K562 (cell line): ENCODE results near the gene LACC1. TPM values are rescaled to one million over a fixed set of nuclear protein-coding genes. Genes with fewer than 3 reads are reported as not detected.

Experiments used
- ATAC-seq: fragments of 200-7000 bp; cut with Tn5 transposase; 3 replicates; pipeline ENCODE4 v1.9.1; 2020; ENCODE audit warnings: moderate library complexity
- BruUV-seq: library from RNA; stranded (reverse); fragments of 400-500 nt; replicated peaks from 2 replicates; lab custom pipeline; 2021; lab: Mats Ljungman, UMichigan
- CTCF ChIA-PET: fragments of 300-600 bp; formaldehyde crosslinking; extraction: SDS; loops from one replicate; lab custom pipeline; 2021; ENCODE audit warnings: low intra/inter-chr PET ratio; lab: Yijun Ruan, JAX
- POLR2A ChIA-PET: fragments of 300-600, 350-650 bp; sonication (Branson Sonifier 250); formaldehyde crosslinking; extraction: SDS; loops from one replicate; lab custom pipeline; 2021; ENCODE audit warnings: antibody characterized with exemption, inconsistent platforms; lab: Yijun Ruan, JAX
- DNase-seq, 4 experiments: peaks; one replicate each; pipeline versions ENCODE4 v3.0.0 to v3.0.0-alpha.2; 2011 to 2018; ENCODE audit warnings: low spot score in 3 of 4, mixed read lengths in 3 of 4; ENCODE audit errors: extremely low read depth in 1 of 4
- FAIRE-seq: peaks from 2 replicates; lab custom pipeline; 2011; peaks lifted over from hg19 to GRCh38; lab: Jason Lieb, UNC
- H2AFZ ChIP-seq: 2 replicates; pipeline ENCODE4 v1.6.0; 2011; ENCODE audit warnings: low read depth, low read length, control low read depth, inconsistent platforms
- H3K27ac ChIP-seq: fragments of 200-600 bp; 3 replicates; pipeline ENCODE4 v1.8.0; 2011; ENCODE audit warnings: low read depth, mild to moderate bottlenecking, control low read depth, inconsistent platforms, low read length, moderate library complexity, mixed read lengths; ENCODE audit errors: extremely low read depth
- H3K27me3 ChIP-seq, 2 experiments: fragments of 300-600 bp in 1 of 2; 2 replicates in 1 of 2; 3 replicates in 1 of 2; pipeline versions ENCODE4 v1.6.0 to v1.8.0; 2011; ENCODE audit warnings: inconsistent platforms in 2 of 2, low read length in 2 of 2, mild to moderate bottlenecking in 1 of 2, mixed read lengths in 1 of 2, moderate library complexity in 1 of 2; ENCODE audit not compliant: control insufficient read depth in 2 of 2, insufficient read depth in 2 of 2
- H3K36me3 ChIP-seq: fragments of 300-600 bp; 3 replicates; pipeline ENCODE4 v1.8.0; 2011; ENCODE audit warnings: mild to moderate bottlenecking, low read length, inconsistent platforms; ENCODE audit not compliant: control insufficient read depth, insufficient read depth
- H3K4me1 ChIP-seq, 2 experiments: fragments of 200-600 bp in 1 of 2; replicated peaks in 1 of 2; 2 replicates in 1 of 2; 3 replicates in 1 of 2; pipeline versions ENCODE4 v1.5.1 to v1.8.0; 2011; ENCODE audit warnings: inconsistent platforms in 2 of 2, low read length in 2 of 2, mild to moderate bottlenecking in 1 of 2, mixed read lengths in 1 of 2, moderate library complexity in 1 of 2; ENCODE audit not compliant: control insufficient read depth in 2 of 2, insufficient read depth in 2 of 2
- H3K4me2 ChIP-seq: 2 replicates; pipeline ENCODE4 v1.6.1; 2011; ENCODE audit warnings: low read length, control low read depth, inconsistent platforms, mixed read lengths; ENCODE audit not compliant: insufficient read depth
- H3K4me3 ChIP-seq: fragments of 200-600 bp; sonication (generic), shearing (Covaris generic); 2 replicates; pipeline ENCODE4 v1.5.1; 2016; ENCODE audit warnings: control low read depth, inconsistent platforms
- H3K79me2 ChIP-seq: fragments of 200-600 bp; 3 replicates; pipeline ENCODE4 v1.8.0; 2011; ENCODE audit warnings: low read length, inconsistent platforms; ENCODE audit not compliant: control insufficient read depth, insufficient read depth
- H3K9ac ChIP-seq, 2 experiments: 2 replicates each; pipeline versions ENCODE4 v1.6.0 to v1.6.1; 2011; ENCODE audit warnings: low read depth in 2 of 2, low read length in 2 of 2, control low read depth in 1 of 2, inconsistent platforms in 1 of 2, mild to moderate bottlenecking in 1 of 2, mixed read lengths in 1 of 2; ENCODE audit not compliant: insufficient read depth in 1 of 2
- H3K9me1 ChIP-seq: one replicate; pipeline ENCODE4 v1.6.0; 2011; ENCODE audit warnings: inconsistent platforms, mild to moderate bottlenecking, low read length, moderate library complexity; ENCODE audit not compliant: control insufficient read depth, insufficient read depth
- H3K9me3 ChIP-seq: replicated peaks from 2 replicates; pipeline ENCODE4 v1.5.1; 2011; ENCODE audit warnings: low read depth, low read length, inconsistent platforms; ENCODE audit not compliant: control insufficient read depth, insufficient read depth
- H4K20me1 ChIP-seq: replicated peaks from 2 replicates; pipeline ENCODE4 v1.6.1; 2011; ENCODE audit warnings: low read length, inconsistent platforms, mixed read lengths; ENCODE audit not compliant: control insufficient read depth, insufficient read depth
- ARHGAP35 ChIP-seq: fragments of 450-650 bp; IDR thresholded peaks from 2 replicates; pipeline ENCODE4 v1.6.1; 2018; ENCODE audit not compliant: partially characterized antibody
- CXXC5 ChIP-seq: fragments of 250-450 bp; sonication (Bioruptor Pico); IDR thresholded peaks from 2 replicates; pipeline ENCODE4 v1.8.0; 2022; ENCODE audit warnings: inconsistent platforms, mild to moderate bottlenecking, moderate library complexity
- EZH2 ChIP-seq: IDR thresholded peaks from 2 replicates; pipeline ENCODE4 v1.6.1; 2012; ENCODE audit warnings: low read depth, mild to moderate bottlenecking, inconsistent platforms, low read length, borderline replicate concordance
- GABPA ChIP-seq: fragments of 200-800 bp; sonication (Bioruptor generic); conservative IDR thresholded peaks from 2 replicates; pipeline ENCODE4 v1.6.1; 2016; ENCODE audit warnings: low read depth, missing genetic modification characterization, missing compliant biosample characterization
- HIVEP1 ChIP-seq: fragments of 250-450 bp; sonication (Bioruptor Pico); IDR thresholded peaks from 2 replicates; pipeline ENCODE4 v1.4.0; 2020; ENCODE audit warnings: mild to moderate bottlenecking
- KAT7 ChIP-seq: sonication (generic); formaldehyde crosslinking; IDR thresholded peaks from 2 replicates; pipeline ENCODE4 v1.8.0; 2022; ENCODE audit warnings: missing genetic modification reagents, mild to moderate bottlenecking, borderline replicate concordance
- MAX ChIP-seq: sonication (generic); formaldehyde crosslinking; IDR thresholded peaks from 2 replicates; pipeline ENCODE4 v1.9.0; 2022; ENCODE audit warnings: mild to moderate bottlenecking, missing genetic modification reagents
- MAZ ChIP-seq, 2 experiments: fragments of 450-650 bp in 1 of 2; sonication (generic) in 1 of 2; formaldehyde crosslinking; IDR thresholded peaks in 1 of 2; conservative IDR thresholded peaks in 1 of 2; 2 replicates each; pipeline versions ENCODE4 v1.4.0 to v1.5.0; 2020; ENCODE audit warnings: mild to moderate bottlenecking in 1 of 2, missing genetic modification reagents in 1 of 2
- MCM5 ChIP-seq: fragments of 450-650 bp; IDR thresholded peaks from 2 replicates; pipeline ENCODE4 v1.6.1; 2016; ENCODE audit warnings: low read depth
- NFE2 ChIP-seq: IDR thresholded peaks from 2 replicates; pipeline ENCODE4 v1.6.1; 2014; ENCODE audit warnings: antibody characterized with exemption, low read depth
- NFXL1 ChIP-seq: fragments of 450-650 bp; formaldehyde crosslinking; IDR thresholded peaks from 2 replicates; pipeline ENCODE4 v1.4.0; 2021; ENCODE audit warnings: mild to moderate bottlenecking
- POLR2AphosphoS2 ChIP-seq: IDR thresholded peaks from 2 replicates; pipeline ENCODE4 v1.6.1; 2012; ENCODE audit warnings: low read length, improper control_type of control experiment
- RREB1 ChIP-seq: fragments of 250-450 bp; sonication (Bioruptor Pico); IDR thresholded peaks from 2 replicates; pipeline ENCODE4 v1.4.0; 2020
- SAFB2 ChIP-seq: fragments of 200-400 bp; formaldehyde crosslinking; IDR thresholded peaks from 2 replicates; pipeline ENCODE4 v1.6.1; 2018; ENCODE audit warnings: borderline replicate concordance, low read length, low read depth, moderate library complexity; ENCODE audit not compliant: severe bottlenecking
- TEAD4 ChIP-seq, 2 experiments: sonication (generic) in 1 of 2; formaldehyde crosslinking in 1 of 2; IDR thresholded peaks; 2 replicates each; pipeline versions ENCODE4 v1.6.1 to v1.8.0; 2012 to 2022; ENCODE audit warnings: borderline replicate concordance in 1 of 2, inconsistent platforms in 1 of 2, low read length in 1 of 2, mild to moderate bottlenecking in 1 of 2, missing genetic modification reagents in 1 of 2
- ZC3H4 ChIP-seq: sonication (generic); formaldehyde crosslinking; IDR thresholded peaks from 2 replicates; pipeline ENCODE4 v1.9.0; 2021; ENCODE audit warnings: missing genetic modification reagents, borderline replicate concordance
- ZNF589 ChIP-seq: fragments of 200-800 bp; sonication (Bioruptor generic); IDR thresholded peaks from 2 replicates; pipeline ENCODE4 v1.6.1; 2016; ENCODE audit warnings: low read depth, missing genetic modification characterization, missing compliant biosample characterization
- WGBS: fragments of 100-300 bp; shearing (Covaris generic); methylation state at CpG from one replicate; pipeline ENCODE4 v1.1.6; 2016; ENCODE audit warnings: low coverage, mixed read lengths; ENCODE audit not compliant: insufficient coverage; ENCODE audit errors: missing lambda C conversion rate; 5-methylcytosine and 5-hydroxymethylcytosine counted together
- in situ Hi-C: fragments of 300-500 bp; cut with MboI; formaldehyde crosslinking; loops from 4 replicates; pipeline ENCODE4 v1.15.0; 2018; ENCODE audit warnings: inconsistent platforms, mixed read lengths
- intact Hi-C: fragments of 100-400 bp; cut with micrococcal nuclease; formaldehyde crosslinking; loops from 2 replicates; pipeline ENCODE4 v1.14.2; 2022
- polyA plus RNA-seq, 8 experiments: library from polyadenylated mRNA; depleted of rRNA in 4 of 8; stranded (reverse) in 5 of 8; unstranded in 3 of 8; fragments of >200 nt; fragmentation: Nextera tagmentation in 2 of 8; fragmentation: Illumina TruSeq in 1 of 8; extraction: Ambion mirVana in 2 of 8; extraction: Trizol in 1 of 8; gene quantifications; 2 replicates each; pipeline versions ENCODE4 v1.2.1 to v1.2.3, GENCODE V29; 2011 to 2014; ENCODE audit warnings: inconsistent platforms in 1 of 8, missing spikeins in 1 of 8
- total RNA-seq, 7 experiments: library from RNA; depleted of rRNA in 6 of 7; stranded (reverse); fragments of >200 nt in 6 of 7; fragmentation: Illumina TruSeq in 2 of 7; extraction: Trizol in 2 of 7; gene quantifications; 2 replicates each; pipeline versions ENCODE4 v1.2.1 to v1.2.3, GENCODE V29; 2011 to 2021; ENCODE audit warnings: low replicate concordance in 1 of 7

Gene LACC1
- total and polyA plus RNA-seq, 9 of the 15 experiments (the other 6 are each of a cell fraction or from before 2014, with no cell fraction given), result 0.24 TPM; not detected in 8

DNA sequence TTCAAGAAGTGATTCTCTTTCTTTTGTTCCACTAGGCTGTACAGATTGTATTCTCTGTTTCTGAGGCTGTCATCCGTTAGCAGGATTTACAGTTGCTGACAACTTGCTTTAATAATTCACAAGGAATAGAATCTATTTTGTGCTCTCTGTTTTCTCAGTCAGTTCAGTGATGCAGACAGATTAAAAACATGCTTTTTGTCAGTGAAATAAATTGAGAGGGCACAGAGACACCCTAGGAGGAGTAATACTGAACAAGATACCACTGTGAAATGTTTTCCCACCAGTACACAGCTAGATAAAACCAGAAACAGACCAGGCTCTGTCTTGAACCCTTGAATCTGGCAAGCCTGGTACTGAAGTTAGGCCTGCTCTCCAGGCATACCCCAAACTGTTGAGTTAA, 58.7 kb downstream of the LACC1 start:
- no peaks in the 10 kb centered on the region for H3K36me3 ChIP-seq
- TF ChIP-seq NFE2 (no peak), MAZ (CRISPR knock-in tag; conservative IDR thresholded peaks at IDR 0.05 in 1 of 2, IDR thresholded peaks at IDR 0.05 in 1 of 2) (no peak), ZC3H4 (no peak), MAX (no peak), ARHGAP35 (no peak), SAFB2 (no peak), POLR2AphosphoS2 (no peak), EZH2 (no peak), MCM5 (no peak), HIVEP1 (CRISPR knock-in tag) (no peak), RREB1 (CRISPR knock-in tag) (no peak), GABPA (tag) (no peak), NFXL1 (CRISPR knock-in tag) (no peak), ZNF589 (CRISPR knock-in tag) (no peak), TEAD4 (IDR thresholded peaks at IDR 0.05; ENCODE audit: low read length) (no peak), TEAD4 (CRISPR knock-in tag; IDR thresholded peaks at IDR 0.05; ENCODE audit: borderline replicate concordance) (no peak), KAT7 (CRISPR knock-in tag) (no peak), CXXC5 (CRISPR knock-in tag) (no peak)

More for the DNA sequence above, 58.7 kb downstream of the LACC1 start:
- 0% methylated on average over 1 of the region's 1 CpG for WGBS
- CTCF ChIA-PET, result no interaction called here
- H3K27ac ChIP-seq, result no peak overlapping the region
- intact Hi-C loops, result no loop called here
- H3K4me3 ChIP-seq, result no peak overlapping the region
- H2AFZ ChIP-seq, result no peak overlapping the region
- in situ Hi-C loops, result no loop called here
- no TSS peak for BruUV-seq
- no peaks in the 10 kb centered on the region for H3K27me3 ChIP-seq
- POLR2A ChIA-PET, result no interaction called here
- H3K4me2 ChIP-seq, result no peak overlapping the region
- ATAC-seq (no peak), FAIRE-seq (no peak), DNase-seq (no peak)
- H3K9me1 ChIP-seq, result no peaks in the 10 kb centered on the region
- no peaks in the 10 kb centered on the region for H3K9me3 ChIP-seq
- H3K4me1 ChIP-seq, result no peaks in the 10 kb centered on the region
- H3K9ac ChIP-seq, result no peak overlapping the region
- H4K20me1 ChIP-seq, result no peaks in the 10 kb centered on the region; the same call in 1 of the 2 replicates
- H3K79me2 ChIP-seq, result no peaks in the 10 kb centered on the region
